ENCODE measurements around the gene SENP3.
A peak's percentile ranks its signal among the peaks of the same experiment; 100 is the strongest.

Gene SENP3

GRCh38 chr17:7614425-7615264, 52.9 kb downstream of the SENP3 start, which contains the start of gene FXR2:
Gene FXR2, minus strand, starts transcription at chr17:7614897. Its CDS starts 365 bp downstream, at chr17:7614532.
- Histone ChIP-seq H3K27ac (replicated peaks; ENCODE audit: low read length) (peak within 1 kb of the TSS; percentile 94), H2AFZ (ENCODE audit: low read length) (peak within 1 kb of the TSS; percentile 85), H3K18ac (ENCODE audit: low read length) (peak within 1 kb of the TSS; percentile 97), H2AK5ac (ENCODE audit: low read depth, low read length) (peak within 1 kb of the TSS; percentile 96), H3K9ac (ENCODE audit: low read depth, low read length, poor library complexity) (peak within 1 kb of the TSS; percentile 97), H3K4me3 (ENCODE audit: low read length in 2 of 2) (peak within 1 kb of the TSS; percentile 64 to 90), H3K4ac (ENCODE audit: low read length) (no peak within 1 kb of the TSS), H3K27me3 (ENCODE audit: control insufficient read depth in 3 of 3, insufficient read depth in 3 of 3, low read depth in 1 of 3, low read length in 3 of 3) (no peaks in the 10 kb centered on the region), H3K79me1 (ENCODE audit: low read depth, low read length) (peaks cover 3% of the 10 kb centered on the region), H2BK12ac (ENCODE audit: low read length) (no peak within 1 kb of the TSS), H4K8ac (ENCODE audit: low read depth, low read length) (no peak within 1 kb of the TSS), H2BK15ac (ENCODE audit: low read length) (peak within 1 kb of the TSS; percentile 76), H2BK5ac (ENCODE audit: low read length) (peak within 1 kb of the TSS; percentile 91), H3K36me3 (replicated peaks in 1 of 2; ENCODE audit: control insufficient read depth in 2 of 2, insufficient read depth in 2 of 2, low read length in 2 of 2) (peaks cover 5 to 28% of the 10 kb centered on the region in 2 donors), H3K23ac (ENCODE audit: low read depth, low read length, poor library complexity) (peak within 1 kb of the TSS; percentile 100), H3K9me3 (replicated peaks in 1 of 2; ENCODE audit: control insufficient read depth in 2 of 2, insufficient read depth in 1 of 2, low read depth in 1 of 2, low read length in 2 of 2) (no peaks in the 10 kb centered on the region), H3K4me1 (ENCODE audit: control insufficient read depth in 2 of 2, insufficient read depth in 1 of 2, low read depth in 1 of 2, low read length in 2 of 2) (peaks cover 8 to 9% of the 10 kb centered on the region in 2 donors), H3K4me2 (ENCODE audit: insufficient read depth, low read length, poor library complexity, severe bottlenecking) (peak within 1 kb of the TSS; percentile 79), H3K14ac (ENCODE audit: low read length) (peak within 1 kb of the TSS; percentile 58), H4K91ac (ENCODE audit: low read depth, low read length, poor library complexity) (no peak within 1 kb of the TSS), H2BK120ac (ENCODE audit: low read depth, low read length) (peak within 1 kb of the TSS; percentile 47)
- WGBS, 2 donors (ENCODE audit: extremely low coverage in 2 of 2, insufficient read length in 2 of 2, insufficient replicate concordance in 1 of 2) = no CpG with 5 or more reads among the region's 93 CpGs
- DNase-seq (ENCODE audit: low spot score) = peak; percentile 100

- Histone ChIP-seq H2BK120ac (ENCODE audit: low read depth, low read length) (no peak overlapping the region), H3K9ac (ENCODE audit: low read depth, low read length, poor library complexity) (no peak overlapping the region), H4K91ac (ENCODE audit: low read depth, low read length, poor library complexity) (no peak overlapping the region), H2BK5ac (ENCODE audit: low read length) (no peak overlapping the region), H3K4me1 (ENCODE audit: control insufficient read depth in 2 of 2, insufficient read depth in 1 of 2, low read depth in 1 of 2, low read length in 2 of 2) (peaks cover 8 to 9% of the 10 kb centered on the region in 2 donors), H3K14ac (ENCODE audit: low read length) (no peak overlapping the region), H2AFZ (ENCODE audit: low read length) (peak overlapping the region; percentile 85), H3K23ac (ENCODE audit: low read depth, low read length, poor library complexity) (no peak overlapping the region), H2AK5ac (ENCODE audit: low read depth, low read length) (no peak overlapping the region), H3K4me2 (ENCODE audit: insufficient read depth, low read length, poor library complexity, severe bottlenecking) (peak overlapping the region; percentile 54), H3K9me3 (replicated peaks in 1 of 2; ENCODE audit: control insufficient read depth in 2 of 2, insufficient read depth in 1 of 2, low read depth in 1 of 2, low read length in 2 of 2) (no peaks in the 10 kb centered on the region), H3K4ac (ENCODE audit: low read length) (no peak overlapping the region), H3K18ac (ENCODE audit: low read length) (peak overlapping the region; percentile 53), H3K4me3 (ENCODE audit: low read length in 2 of 2) (peak overlapping the region; percentile 48 to 73), H3K79me1 (ENCODE audit: low read depth, low read length) (peaks cover 3% of the 10 kb centered on the region), H3K27ac (replicated peaks; ENCODE audit: low read length) (peak overlapping the region; percentile 93), H3K27me3 (ENCODE audit: control insufficient read depth in 3 of 3, insufficient read depth in 3 of 3, low read depth in 1 of 3, low read length in 3 of 3) (no peaks in the 10 kb centered on the region), H2BK15ac (ENCODE audit: low read length) (no peak overlapping the region), H2BK12ac (ENCODE audit: low read length) (no peak overlapping the region), H4K8ac (ENCODE audit: low read depth, low read length) (no peak overlapping the region), H3K36me3 (replicated peaks in 1 of 2; ENCODE audit: control insufficient read depth in 2 of 2, insufficient read depth in 2 of 2, low read length in 2 of 2) (peaks cover 5 to 23% of the 10 kb centered on the region in 2 donors)
- no CpG with 5 or more reads among the region's 28 CpGs for whole genome bisulfite sequencing, 2 donors (ENCODE audit: extremely low coverage in 2 of 2, insufficient read length in 2 of 2, insufficient replicate concordance in 1 of 2)
- DNase-seq (ENCODE audit: low spot score) = no peak
Measured at GRCh38 chr17:7615265-7615747, 53.6 kb downstream of the SENP3 start.

- Histone ChIP-seq H3K4me3 (ENCODE audit: low read length in 2 of 2) (no peak overlapping the region), H2AFZ (ENCODE audit: low read length) (no peak overlapping the region), H3K23ac (ENCODE audit: low read depth, low read length, poor library complexity) (no peak overlapping the region), H3K36me3 (replicated peaks in 1 of 2; ENCODE audit: control insufficient read depth in 2 of 2, insufficient read depth in 2 of 2, low read length in 2 of 2) (no peaks in the 10 kb centered on the region), H2BK120ac (ENCODE audit: low read depth, low read length) (no peak overlapping the region), H3K14ac (ENCODE audit: low read length) (no peak overlapping the region), H2BK12ac (ENCODE audit: low read length) (no peak overlapping the region), H4K8ac (ENCODE audit: low read depth, low read length) (no peak overlapping the region), H3K18ac (ENCODE audit: low read length) (no peak overlapping the region), H3K27ac (replicated peaks; ENCODE audit: low read length) (no peak overlapping the region), H2AK5ac (ENCODE audit: low read depth, low read length) (no peak overlapping the region), H3K4me1 (ENCODE audit: control insufficient read depth in 2 of 2, insufficient read depth in 1 of 2, low read depth in 1 of 2, low read length in 2 of 2) (peaks cover 1 to 2% of the 10 kb centered on the region in 2 donors), H3K79me1 (ENCODE audit: low read depth, low read length) (peaks cover 3% of the 10 kb centered on the region), H3K27me3 (ENCODE audit: control insufficient read depth in 3 of 3, insufficient read depth in 3 of 3, low read depth in 1 of 3, low read length in 3 of 3) (no peaks in the 10 kb centered on the region), H3K4ac (ENCODE audit: low read length) (no peak overlapping the region), H3K9me3 (replicated peaks in 1 of 2; ENCODE audit: control insufficient read depth in 2 of 2, insufficient read depth in 1 of 2, low read depth in 1 of 2, low read length in 2 of 2) (no peaks in the 10 kb centered on the region), H3K9ac (ENCODE audit: low read depth, low read length, poor library complexity) (no peak overlapping the region), H2BK5ac (ENCODE audit: low read length) (no peak overlapping the region), H4K91ac (ENCODE audit: low read depth, low read length, poor library complexity) (no peak overlapping the region), H2BK15ac (ENCODE audit: low read length) (no peak overlapping the region), H3K4me2 (ENCODE audit: insufficient read depth, low read length, poor library complexity, severe bottlenecking) (no peak overlapping the region)
- no CpG with 5 or more reads among the region's 5 CpGs for WGBS, 2 donors (ENCODE audit: extremely low coverage in 2 of 2, insufficient read length in 2 of 2, insufficient replicate concordance in 1 of 2)
- no peak for DNase-seq (ENCODE audit: low spot score)
Measured at GRCh38 chr17:7618608-7619007, 56.9 kb downstream of the SENP3 start.

GRCh38 chr17:7620835-7621234, 59.1 kb downstream of the SENP3 start:
- no CpG with 5 or more reads among the region's 8 CpGs for WGBS, 2 donors (ENCODE audit: extremely low coverage in 2 of 2, insufficient read length in 2 of 2, insufficient replicate concordance in 1 of 2)
- Histone ChIP-seq H4K8ac (ENCODE audit: low read depth, low read length) (no peak overlapping the region), H2AFZ (ENCODE audit: low read length) (no peak overlapping the region)

More at GRCh38 chr17:7620835-7621234, 59.1 kb downstream of the SENP3 start:
- Histone ChIP-seq H3K18ac (ENCODE audit: low read length) (no peak overlapping the region), H4K91ac (ENCODE audit: low read depth, low read length, poor library complexity) (no peak overlapping the region), H2BK5ac (ENCODE audit: low read length) (no peak overlapping the region), H3K9ac (ENCODE audit: low read depth, low read length, poor library complexity) (no peak overlapping the region), H3K23ac (ENCODE audit: low read depth, low read length, poor library complexity) (no peak overlapping the region), H3K79me1 (ENCODE audit: low read depth, low read length) (no peaks in the 10 kb centered on the region), H3K4me3 (ENCODE audit: low read length in 2 of 2) (no peak overlapping the region), H3K4ac (ENCODE audit: low read length) (no peak overlapping the region), H2BK120ac (ENCODE audit: low read depth, low read length) (no peak overlapping the region), H3K36me3 (replicated peaks in 1 of 2; ENCODE audit: control insufficient read depth in 2 of 2, insufficient read depth in 2 of 2, low read length in 2 of 2) (peaks cover 0 to 2% of the 10 kb centered on the region in 2 donors), H3K9me3 (replicated peaks in 1 of 2; ENCODE audit: control insufficient read depth in 2 of 2, insufficient read depth in 1 of 2, low read depth in 1 of 2, low read length in 2 of 2) (no peaks in the 10 kb centered on the region), H3K27ac (replicated peaks; ENCODE audit: low read length) (no peak overlapping the region), H2AK5ac (ENCODE audit: low read depth, low read length) (no peak overlapping the region), H3K4me1 (ENCODE audit: control insufficient read depth in 2 of 2, insufficient read depth in 1 of 2, low read depth in 1 of 2, low read length in 2 of 2) (no peaks in the 10 kb centered on the region), H2BK15ac (ENCODE audit: low read length) (no peak overlapping the region), H2BK12ac (ENCODE audit: low read length) (no peak overlapping the region), H3K27me3 (ENCODE audit: control insufficient read depth in 3 of 3, insufficient read depth in 3 of 3, low read depth in 1 of 3, low read length in 3 of 3) (no peaks in the 10 kb centered on the region), H3K4me2 (ENCODE audit: insufficient read depth, low read length, poor library complexity, severe bottlenecking) (no peak overlapping the region), H3K14ac (ENCODE audit: low read length) (no peak overlapping the region)
- DNase-seq (ENCODE audit: low spot score) = no peak

All from neuronal stem cell (in vitro differentiated cells).